Calu3 (cell line): ENCODE results near the gene TBR1. TPM values are rescaled to one million over a fixed set of nuclear protein-coding genes. Genes with fewer than 3 reads are reported as not detected.

Source experiments
- BruUV-seq: library from RNA; stranded (reverse); fragments of 400-500 nt; replicated peaks from 2 replicates; lab custom pipeline; 2021; lab: Mats Ljungman, UMichigan
- CTCF ChIA-PET: fragments of 300-600 bp; sonication (Branson Sonifier 250); formaldehyde crosslinking; loops from one replicate; lab custom pipeline; 2022; ENCODE audit warnings: antibody characterized with exemption; lab: Charles Lee
- DNase-seq: peaks from one replicate; pipeline ENCODE4 v3.0.0; 2022
- H3K27ac Mint-ChIP-seq: one replicate; pipeline ENCODE4 v1.8.0; 2022; ENCODE audit warnings: mixed read lengths; ENCODE audit not compliant: unreplicated experiment
- H3K27me3 Mint-ChIP-seq: one replicate; pipeline ENCODE4 v1.8.0; 2022; ENCODE audit warnings: mixed read lengths; ENCODE audit not compliant: unreplicated experiment
- H3K36me3 Mint-ChIP-seq: one replicate; pipeline ENCODE4 v1.8.0; 2022; ENCODE audit warnings: mild to moderate bottlenecking, moderate library complexity, mixed read lengths; ENCODE audit not compliant: insufficient read depth, unreplicated experiment
- H3K4me1 Mint-ChIP-seq: one replicate; pipeline ENCODE4 v1.8.0; 2022; ENCODE audit warnings: mild to moderate bottlenecking, low read depth, mixed read lengths; ENCODE audit not compliant: unreplicated experiment
- H3K4me3 Mint-ChIP-seq: one replicate; pipeline ENCODE4 v1.8.0; 2022; ENCODE audit warnings: mild to moderate bottlenecking, low read depth, moderate library complexity, mixed read lengths; ENCODE audit not compliant: unreplicated experiment
- H3K9me3 Mint-ChIP-seq: one replicate; pipeline ENCODE4 v1.8.0; 2022; ENCODE audit warnings: low read depth, mixed read lengths; ENCODE audit not compliant: unreplicated experiment
- CTCF ChIP-seq: fragments of 200-600 bp; IDR thresholded peaks from one replicate; pipeline ENCODE4 v1.8.0; 2022; ENCODE audit warnings: antibody characterized with exemption; ENCODE audit not compliant: unreplicated experiment
- intact Hi-C: fragments of 100-400 bp; cut with micrococcal nuclease; formaldehyde crosslinking; loops from one replicate; pipeline ENCODE4 v1.10.0; 2022; ENCODE audit not compliant: unreplicated experiment
- total RNA-seq: library from RNA; stranded (reverse); gene quantifications from 2 replicates; pipeline ENCODE4 v1.2.3, GENCODE V29; 2022

Gene TBR1
- total RNA-seq, 1 experiment from 2014 or later: 0.07 TPM

GRCh38 chr2:161381546-161381945, 34.6 kb upstream of the TBR1 start:
- Mint-ChIP-seq H3K36me3 (no peaks in the 10 kb centered on the region), H3K4me3 (no peak overlapping the region), H3K27me3 (no peaks in the 10 kb centered on the region), H3K27ac (no peak overlapping the region), H3K9me3 (no peaks in the 10 kb centered on the region), H3K4me1 (no peaks in the 10 kb centered on the region)
- CTCF ChIA-PET: no interaction called here
- TF ChIP-seq CTCF: no peak
- intact Hi-C loops: no loop called here
- DNase-seq: no peak
- BruUV-seq: no TSS peak

DNA sequence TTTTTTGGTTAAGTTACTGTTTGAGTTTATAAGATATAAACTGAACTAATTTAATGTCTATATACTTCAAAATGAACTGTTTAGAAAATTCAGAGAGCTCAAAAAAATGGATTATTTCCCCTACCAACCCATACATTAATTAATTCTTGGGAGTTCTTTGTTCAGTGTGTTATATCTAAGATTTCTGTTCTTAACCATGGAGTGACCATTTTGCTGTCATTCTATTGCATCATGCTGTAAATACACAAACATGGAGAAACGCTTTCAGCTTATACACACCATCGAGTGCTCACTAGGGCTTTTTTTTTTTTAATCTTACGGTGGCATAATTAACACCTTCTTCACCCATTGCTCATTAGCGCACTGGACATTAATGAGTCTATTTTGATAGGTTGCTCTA, 33.4 kb upstream of the TBR1 start:
- Mint-ChIP-seq H3K27me3 (no peaks in the 10 kb centered on the region), H3K9me3 (no peaks in the 10 kb centered on the region), H3K4me1 (no peaks in the 10 kb centered on the region), H3K4me3 (no peak overlapping the region), H3K27ac (no peak overlapping the region), H3K36me3 (no peaks in the 10 kb centered on the region)
- intact Hi-C loops: no loop called here
- no TSS peak for BruUV-seq
- no peak for TF ChIP-seq CTCF
- CTCF ChIA-PET: interaction anchor here (0.8 kb wide), 1 partner anchor 115 kb away, joined by 3 read pairs; no protein-coding TSS in a partner anchor
- no peak for DNase-seq

DNA sequence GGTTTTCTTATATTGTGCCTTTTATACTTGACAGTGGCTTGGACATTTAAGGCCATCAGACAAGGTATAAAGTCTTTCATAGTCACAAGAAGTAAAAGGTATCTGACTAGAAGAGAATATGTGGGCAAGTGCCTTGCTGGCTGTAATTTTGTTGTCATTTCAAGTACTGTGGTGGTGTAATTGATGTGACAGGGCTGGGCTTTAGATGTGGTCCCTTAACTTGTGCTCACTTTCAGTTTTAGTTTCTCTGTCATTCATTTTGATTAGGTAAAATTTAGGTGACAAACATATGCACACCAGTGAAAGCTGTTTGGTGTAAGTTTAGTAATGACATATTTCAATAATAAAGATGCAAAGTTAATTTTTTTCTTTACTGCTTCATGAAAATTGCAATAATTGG, 31.2 kb upstream of the TBR1 start:
- no TSS peak for BruUV-seq
- no peaks in the 10 kb centered on the region for H3K36me3 Mint-ChIP-seq
- DNase-seq: no peak
- intact Hi-C loops: no loop called here
- TF ChIP-seq CTCF: no peak
- no peak overlapping the region for H3K27ac Mint-ChIP-seq
- CTCF ChIA-PET: no interaction called here
- H3K4me1 Mint-ChIP-seq: no peaks in the 10 kb centered on the region
- no peak overlapping the region for H3K4me3 Mint-ChIP-seq
- H3K27me3 Mint-ChIP-seq: no peaks in the 10 kb centered on the region
- no peaks in the 10 kb centered on the region for H3K9me3 Mint-ChIP-seq

DNA sequence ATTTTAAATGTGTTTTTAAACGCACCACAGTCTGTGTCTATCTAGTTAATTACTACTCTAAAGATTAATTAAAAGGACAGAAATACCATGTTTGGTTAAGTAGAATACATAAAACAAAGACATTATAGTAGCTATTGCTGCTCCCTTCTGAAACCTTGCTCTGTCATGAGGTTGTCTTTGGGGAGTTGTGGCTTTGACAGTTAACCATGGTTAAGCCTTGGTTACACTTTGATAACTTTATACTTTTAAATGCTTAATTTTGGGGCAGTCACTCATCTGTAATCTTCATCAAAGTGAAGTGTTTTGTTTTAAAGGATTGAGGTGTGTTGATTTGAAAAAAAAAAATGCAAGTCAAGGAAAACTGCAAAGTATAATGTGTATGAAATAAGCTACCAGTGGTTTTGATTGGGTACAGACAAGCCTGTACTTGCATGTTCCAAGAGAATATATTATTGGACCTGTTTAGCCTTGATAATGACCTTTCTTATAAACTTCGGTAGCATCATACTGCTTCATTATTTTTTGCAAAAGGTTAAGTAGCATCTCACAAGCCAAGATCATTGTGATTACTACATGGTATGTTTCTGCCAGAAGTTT, 29.8 kb upstream of the TBR1 start:
- no peak for DNase-seq
- intact Hi-C loops: no loop called here
- Mint-ChIP-seq H3K4me3 (no peak overlapping the region), H3K27ac (no peak overlapping the region), H3K9me3 (no peaks in the 10 kb centered on the region), H3K4me1 (no peaks in the 10 kb centered on the region), H3K36me3 (no peaks in the 10 kb centered on the region), H3K27me3 (no peaks in the 10 kb centered on the region)
- TF ChIP-seq CTCF: no peak
- BruUV-seq: no TSS peak
- CTCF ChIA-PET: no interaction called here
